A549 (cell line): ENCODE data around the gene VASH2. TPM values are rescaled to one million over a fixed set of nuclear protein-coding genes. Genes with fewer than 3 reads are reported as not detected.

Experiments used
- ATAC-seq, 2 experiments: fragments of 200-7000 bp in 1 of 2; fragments of >200 bp in 1 of 2; cut with Nextera tagmentation in 1 of 2; cut with Tn5 transposase in 1 of 2; 3 replicates each; pipeline versions ENCODE4 v1.8.0 to v1.9.1; 2018 to 2020; ENCODE audit warnings: mild to moderate bottlenecking in 1 of 2, moderate library complexity in 1 of 2
- CTCF ChIA-PET: fragments of 300-600 bp; sonication (Branson Sonifier 250); formaldehyde crosslinking; extraction: SDS; loops from one replicate; lab custom pipeline; 2021; ENCODE audit warnings: antibody characterized with exemption, inconsistent platforms; lab: Yijun Ruan, JAX
- POLR2A ChIA-PET: fragments of 350-600 bp; formaldehyde crosslinking; extraction: SDS; loops from one replicate; lab custom pipeline; 2021; ENCODE audit warnings: antibody characterized with exemption, inconsistent platforms; lab: Yijun Ruan, JAX
- DNase-seq, 2 experiments: peaks; one replicate each; pipeline versions ENCODE4 v3.0.0 to v3.0.0-alpha.2; 2011 to 2016; ENCODE audit warnings: low read depth in 1 of 2, low spot score in 1 of 2
- FAIRE-seq: peaks from 2 replicates; lab custom pipeline; 2011; peaks lifted over from hg19 to GRCh38; lab: Jason Lieb, UNC
- H3K27ac ChIP-seq, 2 experiments: fragments of >200 bp; sonication (Bioruptor Twin); formaldehyde crosslinking; 3 replicates each; pipeline ENCODE4 v1.5.1; 2016 to 2017
- H3K4me1 ChIP-seq: fragments of >200 bp; sonication (Bioruptor Twin); formaldehyde crosslinking; 3 replicates; pipeline ENCODE4 v1.6.1; 2016
- H3K4me2 ChIP-seq: fragments of >200 bp; sonication (Bioruptor Twin); formaldehyde crosslinking; 3 replicates; pipeline ENCODE4 v1.6.1; 2016
- H3K4me3 ChIP-seq: fragments of >200 bp; sonication (Bioruptor Twin); formaldehyde crosslinking; 3 replicates; pipeline ENCODE4 v1.5.1; 2016
- H3K9me3 ChIP-seq: fragments of >200 bp; sonication (Bioruptor Twin); formaldehyde crosslinking; 3 replicates; pipeline ENCODE4 v1.6.1; 2016
- ATOH8 ChIP-seq: fragments of 250-450 bp; sonication (Bioruptor Pico); IDR thresholded peaks from 2 replicates; pipeline ENCODE4 v1.5.0; 2020; ENCODE audit warnings: low read depth, mild to moderate bottlenecking, moderate library complexity
- CEBPB ChIP-seq, 2 experiments: fragments of >200 bp in 1 of 2; sonication (Bioruptor Twin) in 1 of 2; formaldehyde crosslinking in 1 of 2; IDR thresholded peaks; 2 replicates each; pipeline ENCODE4 v1.6.1; 2012 to 2016
- CHD2 ChIP-seq: fragments of 150-350 bp; IDR thresholded peaks from 2 replicates; pipeline ENCODE4 v1.6.1; 2014; ENCODE audit warnings: low read length; ENCODE audit not compliant: partially characterized antibody
- CHD4 ChIP-seq: fragments of 200-600 bp; sonication (generic); IDR thresholded peaks from 2 replicates; pipeline ENCODE4 v1.6.1; 2016; ENCODE audit warnings: antibody characterized with exemption, mild to moderate bottlenecking, borderline replicate concordance
- CTCF ChIP-seq: fragments of >200 bp; sonication (Bioruptor Twin); formaldehyde crosslinking; IDR thresholded peaks from 3 replicates; pipeline ENCODE4 v1.5.1; 2016
- EP300 ChIP-seq, 2 experiments: fragments of >200 bp; sonication (Bioruptor Twin); formaldehyde crosslinking; IDR thresholded peaks; 2 replicates in 1 of 2; 3 replicates in 1 of 2; pipeline ENCODE4 v1.6.1; 2016 to 2017
- HES2 ChIP-seq: fragments of >200 bp; sonication (Bioruptor Twin); formaldehyde crosslinking; IDR thresholded peaks from 2 replicates; pipeline ENCODE4 v1.6.1; 2016
- HOXB5 ChIP-seq: fragments of 250-450 bp; sonication (Bioruptor Pico); IDR thresholded peaks from 2 replicates; pipeline ENCODE4 v1.5.0; 2020; ENCODE audit warnings: mild to moderate bottlenecking, moderate library complexity
- JUN ChIP-seq, 2 experiments: fragments of >200 bp; sonication (Bioruptor Twin); formaldehyde crosslinking; IDR thresholded peaks; 2 replicates in 1 of 2; 3 replicates in 1 of 2; pipeline ENCODE4 v1.6.1; 2016 to 2017
- JUNB ChIP-seq: fragments of >200 bp; sonication (Bioruptor Twin); formaldehyde crosslinking; IDR thresholded peaks from 2 replicates; pipeline ENCODE4 v1.6.1; 2016
- KDM5A ChIP-seq: fragments of 200-600 bp; sonication (generic); IDR thresholded peaks from 2 replicates; pipeline ENCODE4 v1.6.1; 2016; ENCODE audit warnings: antibody characterized with exemption, mild to moderate bottlenecking
- MAFK ChIP-seq: fragments of 450-650 bp; IDR thresholded peaks from 2 replicates; pipeline ENCODE4 v1.6.1; 2014; ENCODE audit not compliant: partially characterized antibody
- MYC ChIP-seq: IDR thresholded peaks from 2 replicates; pipeline ENCODE4 v1.6.1; 2012; ENCODE audit warnings: mild to moderate bottlenecking, inconsistent platforms, low read length, improper control_type of control experiment, borderline replicate concordance
- NFE2L2 ChIP-seq: fragments of 150-350 bp; conservative IDR thresholded peaks from 2 replicates; pipeline ENCODE4 v1.6.1; 2014; ENCODE audit warnings: low read length
- PBX3 ChIP-seq: IDR thresholded peaks from 2 replicates; pipeline ENCODE4 v1.6.1; 2012
- PHF8 ChIP-seq: fragments of 200-600 bp; sonication (generic); IDR thresholded peaks from 2 replicates; pipeline ENCODE4 v1.6.1; 2016; ENCODE audit warnings: low read depth, mild to moderate bottlenecking, antibody characterized with exemption, moderate library complexity, borderline replicate concordance
- RAD21 ChIP-seq, 2 experiments: fragments of >200 bp in 1 of 2; sonication (Bioruptor Twin) in 1 of 2; formaldehyde crosslinking in 1 of 2; IDR thresholded peaks in 1 of 2; conservative IDR thresholded peaks in 1 of 2; 2 replicates in 1 of 2; 3 replicates in 1 of 2; pipeline ENCODE4 v1.6.1; 2012 to 2018; ENCODE audit warnings: inconsistent platforms in 1 of 2
- RCOR1 ChIP-seq: fragments of 150-350 bp; IDR thresholded peaks from 2 replicates; pipeline ENCODE4 v1.6.1; 2014; ENCODE audit warnings: antibody characterized with exemption, low read length, low read depth
- REST ChIP-seq: fragments of 200-600 bp; sonication (generic); IDR thresholded peaks from 2 replicates; pipeline ENCODE4 v1.6.1; 2016; ENCODE audit warnings: antibody characterized with exemption, mild to moderate bottlenecking, moderate library complexity
- RFX5 ChIP-seq: fragments of 450-650 bp; IDR thresholded peaks from 2 replicates; pipeline ENCODE4 v1.7.1; 2014; ENCODE audit warnings: antibody characterized with exemption, mild to moderate bottlenecking, moderate library complexity
- SMC3 ChIP-seq: fragments of >200 bp; sonication (Bioruptor Twin); formaldehyde crosslinking; IDR thresholded peaks from 3 replicates; pipeline ENCODE4 v1.6.1; 2018; ENCODE audit warnings: inconsistent platforms
- TFCP2L1 ChIP-seq: fragments of 250-450 bp; sonication (Bioruptor Pico); IDR thresholded peaks from 2 replicates; pipeline ENCODE4 v1.5.0; 2021; ENCODE audit warnings: mild to moderate bottlenecking
- TP53 ChIP-seq: fragments of 250-450 bp; sonication (Bioruptor Pico); IDR thresholded peaks from 2 replicates; pipeline ENCODE4 v1.5.0; 2021; ENCODE audit warnings: mild to moderate bottlenecking, moderate library complexity
- ZFP36 ChIP-seq: fragments of 450-650 bp; IDR thresholded peaks from 2 replicates; pipeline ENCODE4 v1.6.1; 2014; ENCODE audit warnings: borderline replicate concordance; ENCODE audit not compliant: partially characterized antibody
- WGBS: methylation state at CpG from one replicate; pipeline ENCODE4 v1.1.6; 2017; ENCODE audit errors: missing lambda C conversion rate; 5-methylcytosine and 5-hydroxymethylcytosine counted together
- polyA plus RNA-seq, 4 experiments: library from polyadenylated mRNA; depleted of rRNA in 3 of 4; stranded (reverse); fragments of >200 nt; fragmentation: RNase III in 1 of 4; extraction: RNeasy Plus Mini Kit Qiagen cat#74134 plus additional on column Dnase treatment in 1 of 4; gene quantifications; 2 replicates in 3 of 4; 3 replicates in 1 of 4; pipeline ENCODE4 v1.2.3, GENCODE V29; 2011 to 2017

VASH2 gene
- polyA plus RNA-seq, 2 of the 4 experiments (the other 2 are of a cell fraction) = 3.4 to 4.7 TPM

GRCh38 chr1:212954514-212954913 lies 4.2 kb downstream of the VASH2 start:
- FAIRE-seq (no peak), ATAC-seq (no peak), DNase-seq (no peak)
- TF ChIP-seq CHD4 = no peak
- ChIA-PET CTCF (interaction anchor here (1.4 to 2.3 kb wide), 3 partner anchors 12 to 290 kb away, joined by 3 to 9 read pairs (median 4); no protein-coding TSS in a partner anchor), POLR2A (no interaction called here)
- Histone ChIP-seq H3K4me3 (no peak overlapping the region), H3K27ac (no peak overlapping the region), H3K4me2 (no peak overlapping the region), H3K9me3 (no peaks in the 10 kb centered on the region), H3K4me1 (peaks cover 7% of the 10 kb centered on the region; the same call in 1 of the 3 replicates)
- WGBS = 89% methylated on average over 6 of the region's 6 CpGs

- Histone ChIP-seq H3K27ac (no peak overlapping the region), H3K9me3 (no peaks in the 10 kb centered on the region), H3K4me1 (peaks cover 7% of the 10 kb centered on the region; the same call in 1 of the 3 replicates), H3K4me2 (no peak overlapping the region), H3K4me3 (no peak overlapping the region)
- 94% methylated on average over 3 of the region's 3 CpGs for WGBS
- ChIA-PET CTCF (interaction anchor here (2.3 kb wide), 1 partner anchor 13 kb away, joined by 9 read pairs; no protein-coding TSS in a partner anchor), POLR2A (no interaction called here)
- FAIRE-seq (no peak), ATAC-seq (no peak), DNase-seq (no peak)
- TF ChIP-seq JUN (IDR thresholded peaks at IDR 0.05) (no peak), TFCP2L1 (CRISPR knock-in tag) (no peak), SMC3 (no peak), CTCF (no peak), RCOR1 (no peak)
Observed at GRCh38 chr1:212955098-212955497, 4.8 kb downstream of the VASH2 start.

GRCh38 chr1:212955961-212956620 lies 5.8 kb downstream of the VASH2 start:
- ChIA-PET POLR2A (no interaction called here), CTCF (no interaction called here)
- 72% methylated on average over 8 of the region's 8 CpGs for WGBS
- no peak for TF ChIP-seq RAD21 (conservative IDR thresholded peaks at IDR 0.05 in 1 of 2, IDR thresholded peaks at IDR 0.05 in 1 of 2)
- TF ChIP-seq EP300 (IDR thresholded peaks at IDR 0.05) = no peak
- no peak for TF ChIP-seq RFX5
- no peak for TF ChIP-seq CHD4
- TF ChIP-seq TFCP2L1 (CRISPR knock-in tag) = no peak
- no peak for TF ChIP-seq NFE2L2
- TF ChIP-seq JUNB = no peak
- TF ChIP-seq REST = no peak
- no peak for TF ChIP-seq MAFK
- TF ChIP-seq ZFP36 = no peak
- TF ChIP-seq CEBPB (IDR thresholded peaks at IDR 0.05) = no peak
- no peak for TF ChIP-seq HOXB5
- TF ChIP-seq MYC = no peak
- no peak for TF ChIP-seq KDM5A
- TF ChIP-seq TP53 (CRISPR knock-in tag) = no peak
- TF ChIP-seq ATOH8 = no peak
- TF ChIP-seq PBX3 = no peak
- TF ChIP-seq CHD2 = no peak
- no peak for TF ChIP-seq PHF8
- no peak for TF ChIP-seq HES2
- Histone ChIP-seq H3K4me3 (no peak overlapping the region), H3K9me3 (no peaks in the 10 kb centered on the region), H3K4me2 (no peak overlapping the region), H3K27ac (no peak overlapping the region), H3K4me1 (peaks cover 7% of the 10 kb centered on the region; the same call in 1 of the 3 replicates)
- FAIRE-seq (no peak), DNase-seq (no peak), ATAC-seq (no peak)
